K562 (cell line): ENCODE measurements around the gene ANXA3. TPM values are rescaled to one million over a fixed set of nuclear protein-coding genes. Genes with fewer than 3 reads are reported as not detected.

Experiments
- ATF1 ChIP-seq, 2 experiments: fragments of 450-650 bp in 1 of 2; IDR thresholded peaks; 2 replicates each; pipeline ENCODE4 v1.6.1; 2016; ENCODE audit warnings: missing compliant biosample characterization in 1 of 2, missing genetic modification characterization in 1 of 2
- BCOR ChIP-seq: fragments of 450-650 bp; IDR thresholded peaks from 2 replicates; pipeline ENCODE4 v1.6.1; 2016
- BRF1 ChIP-seq: IDR thresholded peaks from 3 replicates; pipeline ENCODE4 v1.6.1; 2011; ENCODE audit warnings: borderline replicate concordance, mild to moderate bottlenecking; ENCODE audit not compliant: insufficient read length; ENCODE audit errors: extremely low read depth
- CHD2 ChIP-seq: IDR thresholded peaks from 2 replicates; pipeline ENCODE4 v1.6.1; 2011; ENCODE audit warnings: low read depth, low read length
- COPS2 ChIP-seq: fragments of 450-650 bp; conservative IDR thresholded peaks from 2 replicates; pipeline ENCODE4 v1.6.1; 2016; ENCODE audit warnings: mild to moderate bottlenecking, moderate library complexity
- HEY1 ChIP-seq: fragments of 250-450 bp; sonication (Bioruptor Pico); IDR thresholded peaks from 2 replicates; pipeline ENCODE4 v1.5.0; 2020; ENCODE audit warnings: mild to moderate bottlenecking, moderate library complexity, borderline replicate concordance
- KDM1A ChIP-seq, 2 experiments: fragments of 450-650 bp; IDR thresholded peaks; 2 replicates each; pipeline ENCODE4 v1.6.1; 2016; ENCODE audit warnings: mild to moderate bottlenecking in 2 of 2
- KHSRP ChIP-seq: fragments of 450-650 bp; IDR thresholded peaks from 2 replicates; pipeline ENCODE4 v1.6.1; 2017
- MCM3 ChIP-seq: fragments of 450-650 bp; IDR thresholded peaks from 2 replicates; pipeline ENCODE4 v1.6.1; 2016
- NFATC3 ChIP-seq: fragments of 450-650 bp; IDR thresholded peaks from 2 replicates; pipeline ENCODE4 v1.6.1; 2017; ENCODE audit warnings: mild to moderate bottlenecking
- U2AF2 ChIP-seq: fragments of 200-400 bp; formaldehyde crosslinking; optimal IDR thresholded peaks from 2 replicates; pipeline ENCODE3; 2017; ENCODE audit warnings: low read depth, mild to moderate bottlenecking, low read length
- ZKSCAN3 ChIP-seq: fragments of 250-450 bp; sonication (Bioruptor Pico); IDR thresholded peaks from 2 replicates; pipeline ENCODE4 v1.4.0; 2020
- ZNF165 ChIP-seq: fragments of 250-450 bp; sonication (Bioruptor Pico); IDR thresholded peaks from 2 replicates; pipeline ENCODE4 v1.4.0; 2020; ENCODE audit warnings: borderline replicate concordance
- ZNF175 ChIP-seq: fragments of 200-800 bp; sonication (Bioruptor generic); IDR thresholded peaks from 2 replicates; pipeline ENCODE4 v1.6.1; 2016; ENCODE audit warnings: low read depth, mild to moderate bottlenecking, missing genetic modification characterization, missing compliant biosample characterization
- ZNF668 ChIP-seq: fragments of 250-450 bp; sonication (Bioruptor Pico); IDR thresholded peaks from 2 replicates; pipeline ENCODE4 v1.8.0; 2022; ENCODE audit warnings: mild to moderate bottlenecking, inconsistent platforms
- ZNF766 ChIP-seq: fragments of 200-800 bp; sonication (Bioruptor generic); conservative IDR thresholded peaks from 2 replicates; pipeline ENCODE4 v1.6.1; 2016; ENCODE audit warnings: missing genetic modification characterization, missing compliant biosample characterization
- polyA plus RNA-seq, 8 experiments: library from polyadenylated mRNA; depleted of rRNA in 4 of 8; stranded (reverse) in 5 of 8; unstranded in 3 of 8; fragments of >200 nt; fragmentation: Nextera tagmentation in 2 of 8; fragmentation: Illumina TruSeq in 1 of 8; extraction: Ambion mirVana in 2 of 8; extraction: Trizol in 1 of 8; gene quantifications; 2 replicates each; pipeline versions ENCODE4 v1.2.1 to v1.2.3, GENCODE V29; 2011 to 2014; ENCODE audit warnings: inconsistent platforms in 1 of 8, missing spikeins in 1 of 8
- total RNA-seq, 7 experiments: library from RNA; depleted of rRNA in 6 of 7; stranded (reverse); fragments of >200 nt in 6 of 7; fragmentation: Illumina TruSeq in 2 of 7; extraction: Trizol in 2 of 7; gene quantifications; 2 replicates each; pipeline versions ENCODE4 v1.2.1 to v1.2.3, GENCODE V29; 2011 to 2021; ENCODE audit warnings: low replicate concordance in 1 of 7
- TF ChIP-seq, protein P1 (sequence below): sonication (generic); formaldehyde crosslinking; IDR thresholded peaks from 2 replicates; pipeline ENCODE4 v1.8.1; 2023; ENCODE audit warnings: mild to moderate bottlenecking, missing genetic modification reagents
- TF ChIP-seq, protein P2 (sequence below): fragments of 450-650 bp; IDR thresholded peaks from 2 replicates; pipeline ENCODE4 v1.7.0; 2016; ENCODE audit warnings: borderline replicate concordance
- TF ChIP-seq, protein P3 (sequence below): sonication (generic); formaldehyde crosslinking; IDR thresholded peaks from 2 replicates; pipeline ENCODE4 v1.8.0; 2022; ENCODE audit warnings: missing genetic modification reagents, mild to moderate bottlenecking, borderline replicate concordance
- TF ChIP-seq, protein P4 (sequence below): fragments of 250-450 bp; sonication (Bioruptor Pico); IDR thresholded peaks from 2 replicates; pipeline ENCODE4 v1.5.0; 2022; ENCODE audit warnings: mild to moderate bottlenecking
- TF ChIP-seq, protein P5 (sequence below): sonication (generic); formaldehyde crosslinking; IDR thresholded peaks from 2 replicates; pipeline ENCODE4 v1.4.0; 2020; ENCODE audit warnings: mild to moderate bottlenecking, missing genetic modification reagents

Gene ANXA3
- total and polyA plus RNA-seq, 9 of the 15 experiments (the other 6 are each of a cell fraction or from before 2014, with no cell fraction given) = 6.3 to 15.5 (median 9.8) TPM

DNA sequence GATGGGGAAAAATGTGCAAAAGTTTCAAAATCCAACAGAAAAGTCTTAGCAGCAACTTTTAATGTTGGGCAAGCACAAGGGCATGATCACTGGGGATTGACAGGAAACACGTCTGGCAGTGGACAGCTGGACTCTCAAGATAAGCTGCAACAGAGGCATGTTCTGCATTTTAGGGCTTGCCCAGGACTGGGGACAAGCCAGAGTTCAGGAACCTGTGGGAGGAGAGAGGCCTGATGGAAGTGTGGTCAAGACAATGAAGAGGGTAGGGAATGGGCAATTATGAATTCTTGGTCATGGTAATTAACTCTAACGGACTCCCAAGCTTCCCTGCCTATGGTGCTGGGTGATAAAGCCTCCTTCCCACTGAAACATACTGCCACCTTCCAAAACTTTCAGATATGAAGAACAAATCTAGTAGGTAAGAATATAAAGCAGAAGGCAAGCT is 48.4 kb downstream of the ANXA3 start (continued):
- TF ChIP-seq, protein P1, sequence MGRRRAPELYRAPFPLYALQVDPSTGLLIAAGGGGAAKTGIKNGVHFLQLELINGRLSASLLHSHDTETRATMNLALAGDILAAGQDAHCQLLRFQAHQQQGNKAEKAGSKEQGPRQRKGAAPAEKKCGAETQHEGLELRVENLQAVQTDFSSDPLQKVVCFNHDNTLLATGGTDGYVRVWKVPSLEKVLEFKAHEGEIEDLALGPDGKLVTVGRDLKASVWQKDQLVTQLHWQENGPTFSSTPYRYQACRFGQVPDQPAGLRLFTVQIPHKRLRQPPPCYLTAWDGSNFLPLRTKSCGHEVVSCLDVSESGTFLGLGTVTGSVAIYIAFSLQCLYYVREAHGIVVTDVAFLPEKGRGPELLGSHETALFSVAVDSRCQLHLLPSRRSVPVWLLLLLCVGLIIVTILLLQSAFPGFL = 0 out of 2 replicates have a peak, but pooled peaks have one; percentile 51
- TF ChIP-seq BCOR (0 out of 2 replicates have a peak, but pooled peaks have one; percentile 30), COPS2 (no peak), KHSRP (peak; percentile 59; the same call in 1 of the 2 replicates), ZKSCAN3 (CRISPR knock-in tag) (no peak), ZNF766 (CRISPR knock-in tag) (peak; percentile 86), KDM1A (IDR thresholded peaks at IDR 0.05) (peak; percentile 84 to 85), ZNF668 (CRISPR knock-in tag) (no peak), U2AF2 (no peak), HEY1 (CRISPR knock-in tag) (no peak), NFATC3 (no peak), BRF1 (no peak), ZNF165 (CRISPR knock-in tag) (no peak), ATF1 (CRISPR knock-in tag; IDR thresholded peaks at IDR 0.05) (no peak), ATF1 (tag; IDR thresholded peaks at IDR 0.05) (peak; percentile 75), MCM3 (no peak), CHD2 (no peak), ZNF175 (CRISPR knock-in tag) (peak; percentile 95)
- TF ChIP-seq, protein P2, sequence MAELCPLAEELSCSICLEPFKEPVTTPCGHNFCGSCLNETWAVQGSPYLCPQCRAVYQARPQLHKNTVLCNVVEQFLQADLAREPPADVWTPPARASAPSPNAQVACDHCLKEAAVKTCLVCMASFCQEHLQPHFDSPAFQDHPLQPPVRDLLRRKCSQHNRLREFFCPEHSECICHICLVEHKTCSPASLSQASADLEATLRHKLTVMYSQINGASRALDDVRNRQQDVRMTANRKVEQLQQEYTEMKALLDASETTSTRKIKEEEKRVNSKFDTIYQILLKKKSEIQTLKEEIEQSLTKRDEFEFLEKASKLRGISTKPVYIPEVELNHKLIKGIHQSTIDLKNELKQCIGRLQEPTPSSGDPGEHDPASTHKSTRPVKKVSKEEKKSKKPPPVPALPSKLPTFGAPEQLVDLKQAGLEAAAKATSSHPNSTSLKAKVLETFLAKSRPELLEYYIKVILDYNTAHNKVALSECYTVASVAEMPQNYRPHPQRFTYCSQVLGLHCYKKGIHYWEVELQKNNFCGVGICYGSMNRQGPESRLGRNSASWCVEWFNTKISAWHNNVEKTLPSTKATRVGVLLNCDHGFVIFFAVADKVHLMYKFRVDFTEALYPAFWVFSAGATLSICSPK = no peak
- TF ChIP-seq, protein P3, sequence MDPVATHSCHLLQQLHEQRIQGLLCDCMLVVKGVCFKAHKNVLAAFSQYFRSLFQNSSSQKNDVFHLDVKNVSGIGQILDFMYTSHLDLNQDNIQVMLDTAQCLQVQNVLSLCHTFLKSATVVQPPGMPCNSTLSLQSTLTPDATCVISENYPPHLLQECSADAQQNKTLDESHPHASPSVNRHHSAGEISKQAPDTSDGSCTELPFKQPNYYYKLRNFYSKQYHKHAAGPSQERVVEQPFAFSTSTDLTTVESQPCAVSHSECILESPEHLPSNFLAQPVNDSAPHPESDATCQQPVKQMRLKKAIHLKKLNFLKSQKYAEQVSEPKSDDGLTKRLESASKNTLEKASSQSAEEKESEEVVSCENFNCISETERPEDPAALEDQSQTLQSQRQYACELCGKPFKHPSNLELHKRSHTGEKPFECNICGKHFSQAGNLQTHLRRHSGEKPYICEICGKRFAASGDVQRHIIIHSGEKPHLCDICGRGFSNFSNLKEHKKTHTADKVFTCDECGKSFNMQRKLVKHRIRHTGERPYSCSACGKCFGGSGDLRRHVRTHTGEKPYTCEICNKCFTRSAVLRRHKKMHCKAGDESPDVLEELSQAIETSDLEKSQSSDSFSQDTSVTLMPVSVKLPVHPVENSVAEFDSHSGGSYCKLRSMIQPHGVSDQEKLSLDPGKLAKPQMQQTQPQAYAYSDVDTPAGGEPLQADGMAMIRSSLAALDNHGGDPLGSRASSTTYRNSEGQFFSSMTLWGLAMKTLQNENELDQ = no peak
- TF ChIP-seq, protein P4, sequence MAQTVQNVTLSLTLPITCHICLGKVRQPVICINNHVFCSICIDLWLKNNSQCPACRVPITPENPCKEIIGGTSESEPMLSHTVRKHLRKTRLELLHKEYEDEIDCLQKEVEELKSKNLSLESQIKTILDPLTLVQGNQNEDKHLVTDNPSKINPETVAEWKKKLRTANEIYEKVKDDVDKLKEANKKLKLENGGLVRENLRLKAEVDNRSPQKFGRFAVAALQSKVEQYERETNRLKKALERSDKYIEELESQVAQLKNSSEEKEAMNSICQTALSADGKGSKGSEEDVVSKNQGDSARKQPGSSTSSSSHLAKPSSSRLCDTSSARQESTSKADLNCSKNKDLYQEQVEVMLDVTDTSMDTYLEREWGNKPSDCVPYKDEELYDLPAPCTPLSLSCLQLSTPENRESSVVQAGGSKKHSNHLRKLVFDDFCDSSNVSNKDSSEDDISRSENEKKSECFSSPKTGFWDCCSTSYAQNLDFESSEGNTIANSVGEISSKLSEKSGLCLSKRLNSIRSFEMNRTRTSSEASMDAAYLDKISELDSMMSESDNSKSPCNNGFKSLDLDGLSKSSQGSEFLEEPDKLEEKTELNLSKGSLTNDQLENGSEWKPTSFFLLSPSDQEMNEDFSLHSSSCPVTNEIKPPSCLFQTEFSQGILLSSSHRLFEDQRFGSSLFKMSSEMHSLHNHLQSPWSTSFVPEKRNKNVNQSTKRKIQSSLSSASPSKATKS = no peak
- TF ChIP-seq, protein P5, sequence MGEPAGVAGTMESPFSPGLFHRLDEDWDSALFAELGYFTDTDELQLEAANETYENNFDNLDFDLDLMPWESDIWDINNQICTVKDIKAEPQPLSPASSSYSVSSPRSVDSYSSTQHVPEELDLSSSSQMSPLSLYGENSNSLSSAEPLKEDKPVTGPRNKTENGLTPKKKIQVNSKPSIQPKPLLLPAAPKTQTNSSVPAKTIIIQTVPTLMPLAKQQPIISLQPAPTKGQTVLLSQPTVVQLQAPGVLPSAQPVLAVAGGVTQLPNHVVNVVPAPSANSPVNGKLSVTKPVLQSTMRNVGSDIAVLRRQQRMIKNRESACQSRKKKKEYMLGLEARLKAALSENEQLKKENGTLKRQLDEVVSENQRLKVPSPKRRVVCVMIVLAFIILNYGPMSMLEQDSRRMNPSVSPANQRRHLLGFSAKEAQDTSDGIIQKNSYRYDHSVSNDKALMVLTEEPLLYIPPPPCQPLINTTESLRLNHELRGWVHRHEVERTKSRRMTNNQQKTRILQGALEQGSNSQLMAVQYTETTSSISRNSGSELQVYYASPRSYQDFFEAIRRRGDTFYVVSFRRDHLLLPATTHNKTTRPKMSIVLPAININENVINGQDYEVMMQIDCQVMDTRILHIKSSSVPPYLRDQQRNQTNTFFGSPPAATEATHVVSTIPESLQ (CRISPR knock-in tag) = 0 out of 2 replicates have a peak, but pooled peaks have one; percentile 41
